Measurements from ENCODE around the gene TPST2.

DNA sequence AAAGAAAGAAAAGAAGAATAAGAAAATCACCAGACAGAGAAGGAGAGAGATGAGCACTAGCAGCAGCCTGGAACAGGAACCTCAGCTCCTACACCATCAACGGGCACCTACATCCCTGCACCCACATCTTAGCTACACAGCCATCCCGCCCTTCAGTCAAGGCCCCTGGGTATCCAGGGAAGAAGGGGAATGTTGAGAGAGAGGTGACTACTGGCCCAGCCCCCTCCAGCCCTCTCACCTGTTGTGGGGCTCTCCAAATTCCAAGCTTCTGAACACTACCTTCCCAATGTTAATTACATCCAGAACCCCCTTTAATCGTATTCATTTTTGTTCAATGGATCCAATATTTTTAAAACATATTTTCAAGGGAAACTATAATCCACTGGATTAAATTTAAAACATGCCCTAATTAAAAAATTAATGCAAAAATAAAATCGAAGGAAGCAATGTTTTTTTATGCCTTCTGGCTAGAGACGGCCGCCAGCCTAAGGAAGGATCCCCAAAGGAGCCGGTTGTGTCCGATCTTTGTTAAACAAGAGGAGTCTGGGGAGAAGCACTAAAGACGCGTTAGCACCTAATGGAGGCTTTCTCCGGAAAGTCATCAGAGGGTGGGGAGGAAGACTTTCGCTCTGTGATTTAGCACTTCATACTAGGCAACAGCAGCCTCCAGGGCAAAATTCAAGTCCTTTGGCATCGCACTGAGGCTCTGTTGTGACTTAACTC is 9.5 kb downstream of the TPST2 start:
- TF ChIP-seq EZH2 (IDR thresholded peaks at IDR 0.05; ENCODE audit: insufficient read depth, poor library complexity, severe bottlenecking) = no peak
- no peak for TF ChIP-seq EZH2phosphoT487 (IDR thresholded peaks at IDR 0.05; ENCODE audit: insufficient read depth, low read depth)

Measured in GM23248 (cell line).